Cortex of kidney (tissue), 1 donor: Measurements from ENCODE around the gene RPEL1.
"Not testable (repeated sequence)": the region's sequence is repeated elsewhere in the genome, so short reads cannot be mapped to it uniquely, and the experiment has no call there.

Experiments used
- DNase-seq: peaks from one replicate; lab custom pipeline; 2025; lab: John Stamatoyannopoulos, UW

Gene RPEL1

DNA sequence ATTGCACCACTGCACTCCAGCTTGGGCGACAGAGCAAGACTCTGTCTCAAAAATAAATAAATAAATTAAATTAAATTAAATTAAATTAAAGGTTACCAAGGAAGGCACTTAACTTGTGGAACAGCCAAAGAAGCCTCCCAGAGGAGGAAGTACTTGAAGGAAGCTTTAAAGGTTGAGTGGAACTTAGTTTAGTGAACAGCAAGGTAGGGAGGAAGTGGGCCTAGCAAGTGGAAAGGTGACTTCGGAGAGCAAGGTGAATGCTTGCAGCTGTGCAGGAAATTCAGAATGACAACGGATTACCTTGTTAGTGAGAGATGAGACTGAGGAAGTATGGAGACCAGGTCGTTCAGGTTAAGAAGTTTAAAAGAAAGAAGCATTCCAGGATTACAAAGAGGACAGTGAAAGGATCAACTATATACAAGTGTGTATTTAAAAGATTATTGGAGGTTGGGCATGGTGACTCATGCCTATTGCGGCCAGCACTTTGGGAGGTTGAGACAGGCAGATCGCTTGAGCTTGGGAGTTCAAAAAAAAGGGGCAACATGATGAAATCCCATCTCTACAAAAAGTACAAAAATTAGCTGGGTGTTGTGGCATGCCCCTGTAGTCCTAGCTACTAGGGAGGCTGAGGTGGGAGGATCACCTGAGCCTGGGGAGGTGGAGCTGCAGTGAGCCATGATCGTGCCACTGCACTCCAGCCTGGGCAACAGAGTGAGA, 12.8 kb upstream of the RPEL1 start:
- DNase-seq: no peak

DNA sequence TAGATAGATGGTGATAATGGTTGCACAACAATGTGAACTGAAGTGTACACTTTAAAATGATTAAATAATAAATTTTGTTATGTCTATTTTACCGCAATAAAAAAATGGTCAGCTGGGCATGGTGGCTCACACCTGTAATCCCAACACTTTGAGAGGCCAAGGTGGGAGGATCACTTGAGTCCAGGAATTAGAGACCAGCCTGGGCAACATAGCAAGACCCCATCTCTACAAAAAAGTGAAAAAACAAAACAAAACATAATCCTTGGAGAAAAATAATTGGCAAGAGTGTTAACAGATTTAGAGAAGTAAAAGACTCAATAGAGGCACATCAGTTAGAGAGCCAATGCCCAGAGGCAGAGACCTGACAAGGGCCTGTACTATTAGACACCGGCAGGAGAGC, 9.9 kb upstream of the RPEL1 start:
- DNase-seq: no peak

DNA sequence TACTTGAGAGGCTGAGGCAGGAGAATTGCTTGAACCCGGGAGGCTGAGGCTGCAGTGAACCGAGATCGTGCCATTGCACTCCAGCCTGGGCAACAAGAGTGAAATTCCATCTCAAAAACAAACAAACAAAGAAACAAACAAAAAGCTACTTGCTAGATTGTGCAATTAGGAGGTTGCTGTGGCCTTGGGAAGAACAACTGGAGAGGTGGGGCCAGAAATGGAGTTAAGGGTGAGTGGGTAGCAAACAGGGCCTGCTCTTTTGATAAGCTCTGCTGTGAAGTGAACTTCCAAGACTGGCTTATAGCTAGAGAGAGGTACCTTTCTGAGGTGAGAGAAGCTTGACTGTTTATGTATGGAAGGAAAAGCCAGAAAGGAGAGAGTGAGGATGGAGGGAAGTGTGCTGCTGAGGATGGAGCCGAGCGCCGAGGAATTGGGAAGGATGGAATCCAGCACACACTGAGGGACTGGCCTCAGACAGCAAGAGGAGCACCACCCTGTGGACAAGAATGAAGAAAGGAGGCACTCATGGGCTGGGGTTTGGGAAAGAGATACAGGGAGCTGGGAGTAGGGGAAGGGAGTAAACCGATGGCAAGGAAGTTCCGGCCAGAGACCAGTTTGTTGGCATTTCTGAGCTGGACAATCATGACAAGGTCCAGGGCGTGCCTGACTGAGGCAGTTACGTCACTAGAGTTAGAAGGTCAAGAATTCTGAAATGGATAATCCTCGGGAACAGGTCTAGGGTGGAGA, 7.0 kb upstream of the RPEL1 start:
- DNase-seq: no peak

DNA sequence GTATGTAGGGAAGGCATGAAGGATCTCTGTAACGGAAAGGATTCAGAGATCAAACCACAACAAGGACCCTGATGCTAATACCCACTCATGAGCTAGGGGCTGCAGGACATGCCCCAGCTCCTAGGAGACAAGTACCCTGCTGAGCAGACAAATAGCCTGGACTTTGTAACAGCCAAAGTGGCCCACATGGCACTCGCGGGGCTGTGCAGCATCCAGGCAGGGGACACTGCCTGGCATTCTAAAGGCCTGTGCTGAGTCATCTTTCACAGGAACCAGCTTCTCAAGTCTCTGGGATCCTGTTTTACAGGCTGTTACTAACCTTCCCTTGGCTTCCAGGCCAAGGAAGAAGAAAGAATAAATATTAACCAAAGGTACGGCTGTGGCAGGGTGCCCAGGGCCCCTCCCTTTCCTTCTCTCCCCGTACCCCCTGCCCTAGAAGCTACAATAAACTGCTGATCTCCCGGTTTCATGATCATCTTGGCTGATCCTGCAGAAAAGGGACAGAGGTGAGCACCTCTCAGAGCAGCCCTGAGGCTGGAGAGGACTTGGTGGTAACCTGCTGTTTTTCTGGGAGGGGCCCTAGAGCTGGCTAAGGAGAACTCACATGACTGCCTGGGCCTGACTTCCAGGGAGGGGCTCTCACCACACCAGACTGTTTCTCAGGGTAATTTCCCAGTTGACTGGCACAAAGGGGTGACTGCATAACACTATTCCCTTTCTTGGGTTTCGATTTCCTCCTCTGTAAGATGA, 4.2 kb upstream of the RPEL1 start:
- DNase-seq: no peak

DNA sequence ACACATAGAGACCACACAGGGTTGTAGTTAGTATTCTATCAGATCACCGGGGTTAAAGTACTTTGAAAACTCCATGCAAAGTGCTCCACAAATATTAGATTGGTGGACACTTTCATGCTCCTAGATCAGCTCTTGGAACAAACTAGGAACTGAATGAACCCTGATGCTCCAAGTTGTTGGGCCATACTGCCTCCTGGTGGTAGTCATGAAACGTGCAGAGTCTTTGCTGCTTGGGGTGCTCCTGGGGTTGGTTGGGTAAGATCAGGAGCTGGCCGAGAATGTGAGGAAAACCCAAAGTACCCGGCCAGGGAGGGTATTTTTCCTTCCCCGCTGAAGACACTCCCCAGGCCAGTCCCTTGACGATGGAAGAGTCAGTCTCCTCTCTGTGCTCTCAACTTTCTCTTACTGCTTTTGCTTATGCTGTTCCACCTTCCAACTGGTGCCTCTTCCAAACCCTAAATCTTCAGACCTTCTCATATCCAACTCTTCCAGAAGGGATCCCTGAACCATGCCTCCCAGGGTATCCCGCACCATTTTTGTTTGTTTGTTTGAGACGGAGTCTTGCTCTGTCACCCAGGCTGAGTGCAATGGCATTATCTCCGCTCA, 918 bp upstream of the RPEL1 start:
- no peak for DNase-seq

DNA sequence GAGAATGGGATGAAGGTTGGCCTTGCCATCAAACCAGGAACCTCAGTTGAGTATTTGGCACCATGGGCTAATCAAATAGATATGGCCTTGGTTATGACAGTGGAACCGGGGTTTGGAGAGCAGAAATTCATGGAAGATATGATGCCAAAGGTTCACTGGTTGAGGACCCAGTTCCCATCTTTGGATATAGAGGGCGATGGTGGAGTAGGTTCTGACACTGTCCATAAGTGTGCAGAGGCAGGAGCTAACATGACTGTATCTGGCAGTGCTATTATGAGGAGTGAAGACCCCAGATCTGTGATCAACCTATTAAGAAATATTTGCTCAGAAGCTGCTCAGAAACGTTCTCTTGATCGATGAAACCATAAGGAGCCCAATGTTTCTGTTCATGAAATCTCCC, 637 bp downstream of the RPEL1 start:
- DNase-seq: no peak

DNA sequence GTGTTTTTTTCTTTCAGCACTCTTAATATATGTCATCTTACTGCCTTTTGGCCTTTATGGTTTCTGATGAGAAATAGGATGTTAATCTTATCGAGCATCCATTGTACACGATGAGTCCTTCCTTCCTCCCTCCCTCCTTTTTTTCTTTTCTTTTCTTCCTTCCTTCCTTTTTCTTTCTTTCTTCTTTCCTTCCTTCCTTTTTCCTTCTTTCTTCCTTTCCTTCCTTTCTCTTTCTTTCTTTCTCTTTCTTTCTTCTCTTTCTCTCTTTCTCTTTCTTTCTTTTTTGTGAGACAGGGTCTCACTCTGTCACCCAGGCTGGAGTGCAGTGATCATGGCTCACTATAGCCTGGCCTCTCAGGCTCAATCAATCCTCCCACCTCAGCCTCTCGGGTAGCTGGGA, 8.4 kb downstream of the RPEL1 start:
- DNase-seq: no peak

DNA sequence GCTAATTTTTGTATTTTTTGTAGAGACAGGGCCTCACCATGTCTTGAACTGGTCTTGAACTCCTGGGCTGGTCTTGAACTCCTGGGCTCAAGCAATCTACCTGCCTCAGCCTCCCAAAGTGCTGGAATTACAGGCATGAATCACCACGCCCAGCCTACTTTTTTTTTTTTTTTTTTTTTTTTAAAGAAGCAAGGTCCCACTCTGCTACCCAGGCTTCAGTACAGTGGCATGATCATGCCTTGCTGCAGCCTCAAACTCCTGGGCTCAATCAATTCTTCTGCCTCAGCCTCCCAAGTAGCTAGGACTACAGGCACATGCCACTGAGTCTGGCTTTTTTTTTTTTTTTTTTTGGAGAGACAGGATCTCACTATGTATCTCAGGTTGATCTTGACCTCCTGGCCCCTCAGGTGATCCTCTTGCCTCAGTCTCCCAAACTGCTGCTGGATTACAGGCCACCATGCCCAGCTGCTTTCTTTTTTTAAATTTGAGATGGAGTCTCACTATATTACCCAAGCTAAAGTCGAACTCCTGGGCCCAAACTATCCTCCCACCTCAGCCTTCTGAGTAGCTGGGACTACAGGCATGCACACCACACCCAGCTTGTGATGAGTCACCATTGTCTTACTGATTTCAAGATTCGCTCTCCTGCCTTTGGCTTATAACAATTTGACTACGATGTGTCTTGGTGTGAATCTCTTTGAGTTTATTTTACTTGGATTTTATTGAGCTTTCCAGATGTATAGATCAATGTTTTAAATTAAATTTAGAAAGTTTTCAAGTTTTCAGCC, 9.0 kb downstream of the RPEL1 start:
- DNase-seq: no peak

DNA sequence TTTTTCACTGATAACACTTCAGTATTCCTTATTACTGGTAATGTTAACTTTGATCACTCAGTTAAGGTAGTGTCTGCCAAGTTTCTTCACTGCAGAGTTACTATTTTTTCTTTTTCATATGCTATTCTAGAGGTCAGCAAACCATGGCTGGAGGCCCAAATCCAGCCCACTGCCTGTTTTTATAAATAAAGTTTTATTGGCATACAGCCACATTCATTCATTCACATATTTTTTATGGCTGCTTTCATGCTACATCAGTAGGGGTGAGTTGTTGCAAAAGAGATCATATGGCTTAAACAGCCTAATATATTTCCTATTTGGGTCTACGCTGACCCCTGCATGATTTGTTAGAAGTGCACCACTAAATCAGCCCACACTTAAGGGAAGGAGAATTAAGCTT, 10.9 kb downstream of the RPEL1 start:
- DNase-seq: no peak

DNA sequence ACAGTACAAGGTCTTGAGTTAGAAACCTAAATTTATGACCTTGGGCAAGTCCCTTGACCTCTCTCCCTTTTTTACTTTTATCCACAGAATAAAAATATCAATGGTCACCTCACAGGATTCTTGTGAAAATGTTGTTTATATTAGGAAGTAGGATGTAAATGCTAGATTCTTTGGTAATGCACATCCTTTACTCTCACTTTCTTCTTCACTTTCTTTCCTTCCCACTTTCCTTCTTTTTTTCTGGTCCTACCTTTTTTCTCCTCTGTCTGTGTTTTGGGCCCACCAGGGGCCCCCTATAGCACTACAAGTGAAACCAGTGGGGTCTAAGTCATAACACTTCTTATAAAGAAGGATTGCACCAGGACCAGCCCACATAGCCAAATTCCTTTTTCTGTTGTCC, 12.1 kb downstream of the RPEL1 start:
- DNase-seq: no peak

DNA sequence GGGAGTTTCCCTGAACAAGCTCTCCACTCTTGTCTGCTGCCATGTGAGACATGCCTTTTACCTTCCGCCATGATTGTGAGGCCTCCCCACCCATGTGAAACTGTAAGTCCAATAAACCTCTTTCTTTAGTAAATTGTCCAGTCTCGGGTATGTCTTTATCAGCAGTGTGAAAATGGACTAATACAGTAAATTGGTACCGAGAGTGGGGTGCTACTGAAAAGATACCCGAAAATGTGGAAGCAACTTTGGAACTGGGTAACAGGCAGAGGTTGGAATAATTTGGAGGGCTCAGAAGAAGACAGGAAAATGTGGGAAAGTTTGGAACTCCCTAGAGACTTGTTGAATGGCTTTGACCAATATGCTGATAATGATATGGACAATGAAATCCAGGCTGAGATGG, 13.2 kb downstream of the RPEL1 start:
- DNase-seq: not testable (repeated sequence)

DNA sequence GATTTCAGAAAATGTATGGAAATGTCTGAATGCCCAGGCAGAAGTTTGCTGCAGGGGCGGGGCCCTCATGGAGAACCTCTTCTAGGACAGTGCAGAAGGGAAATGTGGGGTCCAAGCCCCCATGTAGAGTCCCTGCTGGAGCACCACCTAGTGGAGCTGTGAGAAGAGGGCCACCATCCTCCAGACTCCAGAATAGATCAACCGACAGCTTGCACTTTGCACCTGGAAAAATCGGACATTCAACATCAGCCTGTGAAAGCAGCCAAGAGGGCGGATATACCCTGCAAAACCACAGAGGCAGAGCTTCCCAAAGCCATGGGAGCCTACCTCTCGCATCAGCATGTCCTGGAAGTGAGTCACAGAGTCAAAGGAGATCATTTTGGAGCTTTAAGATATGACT, 14.3 kb downstream of the RPEL1 start:
- DNase-seq: no peak

DNA sequence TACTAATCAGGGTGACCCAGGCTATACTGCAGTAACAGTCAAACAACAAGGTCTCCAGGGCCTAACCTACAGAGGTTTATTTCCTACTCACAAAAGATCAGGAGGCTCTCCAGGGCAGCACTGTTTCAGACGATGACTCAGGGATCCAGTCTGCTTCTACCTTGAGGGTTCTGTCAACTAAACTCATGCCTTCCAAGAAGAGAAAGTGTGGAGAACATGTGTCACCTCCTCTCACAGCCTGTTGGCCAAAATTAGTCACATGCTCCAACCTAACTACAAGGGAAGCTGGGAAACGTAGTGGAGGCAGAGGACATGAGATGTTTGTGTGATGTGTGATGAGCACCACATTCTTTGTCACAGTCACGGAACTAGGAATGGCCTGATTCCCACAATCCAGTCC, 16.5 kb downstream of the RPEL1 start:
- DNase-seq: no peak

DNA sequence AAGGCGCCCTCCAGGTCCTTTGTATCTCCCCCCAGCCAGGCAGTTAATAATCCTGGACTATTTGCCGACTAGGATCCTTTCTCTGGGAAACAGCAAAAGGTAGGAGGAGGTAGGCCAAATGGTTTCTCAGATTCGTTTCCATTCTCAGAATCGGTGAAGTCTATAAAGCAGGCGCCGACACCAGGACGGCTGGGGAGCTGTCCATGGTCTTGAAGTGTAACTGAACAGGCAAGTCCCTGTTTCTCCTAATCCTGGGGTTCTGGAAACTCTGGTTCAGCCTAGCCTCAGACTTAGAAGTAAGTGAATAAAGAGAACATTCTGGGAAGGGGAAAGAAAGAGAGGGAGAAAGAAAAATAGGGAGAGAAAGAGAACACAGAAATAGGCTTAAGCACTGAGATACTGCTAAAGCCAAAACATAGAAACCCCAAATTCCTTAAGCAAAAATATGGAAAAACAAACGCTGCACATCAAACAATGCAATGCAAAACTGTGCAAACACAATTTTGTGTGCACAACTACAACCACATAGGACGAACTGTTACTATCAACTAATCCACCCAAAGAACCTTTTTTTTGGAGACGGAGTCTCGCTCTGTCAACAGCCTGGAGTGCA, 20.1 kb downstream of the RPEL1 start:
- no peak for DNase-seq

DNA sequence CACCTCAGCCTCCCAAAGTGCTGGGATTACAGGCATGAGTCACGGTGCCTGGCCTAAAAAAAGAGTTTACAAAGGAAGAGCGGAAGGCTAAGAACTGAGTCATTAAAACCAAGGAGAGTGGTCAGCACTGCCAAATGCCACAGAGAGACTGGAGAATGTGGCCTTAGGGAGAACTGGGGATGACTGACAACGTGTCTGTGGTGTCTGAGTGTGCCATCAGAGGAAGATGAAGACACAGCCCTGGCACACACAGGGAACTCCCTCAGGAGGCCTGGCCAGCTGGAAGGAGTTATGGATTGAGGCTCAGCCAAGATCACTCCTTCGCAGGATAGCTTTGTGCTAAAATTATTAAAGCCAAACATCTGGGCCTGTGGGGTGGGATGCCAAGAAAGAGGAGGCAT, 27.4 kb downstream of the RPEL1 start:
- DNase-seq: no peak

DNA sequence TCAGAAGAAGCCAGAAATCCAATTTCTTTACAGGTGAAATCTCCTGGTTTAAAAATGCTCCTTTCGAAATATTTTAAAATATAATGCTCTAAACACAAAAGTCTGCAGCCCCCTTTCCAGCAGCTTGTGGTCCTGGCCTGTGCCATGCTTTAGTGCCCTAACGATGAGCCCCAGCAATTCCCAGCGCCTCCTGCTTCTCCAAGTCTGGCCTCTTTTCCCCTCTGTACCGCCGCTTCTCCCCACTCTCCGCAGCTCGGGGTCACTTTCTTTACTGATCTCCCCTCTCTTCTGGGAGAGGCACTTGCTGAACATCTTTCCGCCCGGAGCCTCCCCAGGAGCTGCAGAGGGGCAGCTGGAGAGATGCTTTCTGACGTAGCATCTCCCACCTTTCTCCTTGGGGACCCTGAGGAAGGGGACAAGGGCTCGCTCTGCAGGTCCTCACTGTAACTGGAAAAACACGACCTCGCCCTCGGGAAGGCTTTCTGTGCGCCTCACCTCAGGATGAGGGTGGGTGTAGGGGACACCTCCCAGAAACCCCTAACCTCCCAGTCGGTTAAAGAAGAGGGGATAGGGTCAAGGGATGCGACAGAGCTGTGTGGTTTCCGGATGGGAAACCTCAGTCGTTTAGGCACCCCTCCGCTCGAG, 30.7 kb downstream of the RPEL1 start:
- DNase-seq: no peak

DNA sequence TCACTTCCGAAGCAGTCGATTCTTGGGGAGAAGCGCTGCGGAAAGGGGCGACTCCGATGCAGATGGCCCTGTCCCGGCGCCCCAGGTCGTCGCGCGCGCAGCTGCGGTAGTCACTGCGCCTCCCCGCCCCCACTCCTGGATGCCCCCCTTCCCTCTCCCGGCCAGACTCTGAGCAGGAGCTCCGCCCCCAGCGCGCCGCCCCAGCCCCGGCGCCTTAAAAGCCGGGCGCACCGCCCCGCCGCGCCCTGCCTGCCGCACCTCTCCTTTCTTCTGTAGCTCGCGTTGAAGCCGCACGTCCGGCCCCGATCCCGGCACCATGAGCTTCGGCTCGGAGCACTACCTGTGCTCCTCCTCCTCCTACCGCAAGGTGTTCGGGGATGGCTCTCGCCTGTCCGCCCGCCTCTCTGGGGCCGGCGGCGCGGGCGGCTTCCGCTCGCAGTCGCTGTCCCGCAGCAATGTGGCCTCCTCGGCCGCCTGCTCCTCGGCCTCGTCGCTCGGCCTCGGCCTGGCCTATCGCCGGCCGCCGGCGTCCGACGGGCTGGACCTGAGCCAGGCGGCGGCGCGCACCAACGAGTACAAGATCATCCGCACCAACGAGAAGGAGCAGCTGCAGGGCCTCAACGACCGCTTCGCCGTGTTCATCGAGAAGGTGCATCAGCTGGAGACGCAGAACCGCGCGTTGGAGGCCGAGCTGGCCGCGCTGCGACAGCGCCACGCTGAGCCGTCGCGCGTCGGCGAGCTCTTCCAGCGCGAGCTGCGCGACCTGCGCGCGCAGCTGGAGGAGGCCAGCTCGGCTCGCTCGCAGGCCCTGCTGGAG, 31.4 kb downstream of the RPEL1 start, which contains the start of gene INA:
INA (plus strand) TSS at position 243 of the 817 bp plus-strand sequence; CDS start at position 317, 74 bp downstream.
- DNase-seq: no peak

DNA sequence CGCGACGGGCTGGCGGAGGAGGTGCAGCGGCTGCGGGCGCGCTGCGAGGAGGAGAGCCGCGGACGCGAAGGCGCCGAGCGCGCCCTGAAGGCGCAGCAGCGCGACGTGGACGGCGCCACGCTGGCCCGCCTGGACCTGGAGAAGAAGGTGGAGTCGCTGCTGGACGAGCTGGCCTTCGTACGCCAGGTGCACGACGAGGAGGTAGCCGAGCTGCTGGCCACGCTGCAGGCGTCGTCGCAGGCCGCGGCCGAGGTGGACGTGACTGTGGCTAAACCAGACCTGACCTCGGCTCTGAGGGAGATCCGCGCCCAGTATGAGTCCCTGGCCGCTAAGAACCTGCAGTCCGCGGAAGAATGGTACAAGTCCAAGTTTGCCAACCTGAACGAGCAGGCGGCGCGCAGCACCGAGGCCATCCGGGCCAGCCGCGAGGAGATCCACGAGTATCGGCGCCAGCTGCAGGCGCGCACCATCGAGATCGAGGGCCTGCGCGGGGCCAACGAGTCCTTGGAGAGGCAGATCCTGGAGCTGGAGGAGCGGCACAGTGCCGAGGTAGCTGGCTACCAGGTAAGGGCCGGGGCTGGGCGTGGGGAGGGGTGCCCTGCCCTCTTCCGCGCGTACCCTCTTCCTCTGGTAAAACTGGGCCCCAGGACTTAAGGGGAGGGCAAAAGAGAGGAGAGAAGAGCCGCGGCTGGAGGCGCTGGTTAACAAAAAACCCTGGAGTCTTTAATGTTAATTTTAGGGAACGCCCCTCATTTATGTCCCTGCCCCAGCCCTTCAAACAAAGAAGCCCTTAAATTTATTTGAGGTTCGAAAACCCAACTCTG, 32.2 kb downstream of the RPEL1 start:
- DNase-seq: no peak

DNA sequence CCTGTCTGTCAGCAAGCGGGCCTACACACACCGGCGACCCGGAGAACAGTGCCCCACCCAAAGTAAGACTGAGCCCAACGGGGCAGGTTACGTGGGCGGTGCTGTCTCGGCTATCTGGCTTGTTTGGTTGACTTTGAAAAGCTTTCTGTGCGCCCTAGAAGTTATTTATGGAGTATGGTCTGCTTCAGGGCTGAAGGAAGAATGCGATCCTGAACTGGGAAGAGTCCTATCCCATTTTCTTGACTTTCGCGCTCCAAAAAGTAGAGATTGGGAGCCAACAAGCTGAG, 32.8 kb downstream of the RPEL1 start:
- no peak for DNase-seq
